SK-N-SH treated with all-trans-retinoic acid at 6 μM for 48 hours (cell line): ENCODE measurements around the gene MED15.

ENCODE experiments used
- ARNTL ChIP-seq: fragments of 450-650 bp; formaldehyde crosslinking; IDR thresholded peaks from 2 replicates; pipeline ENCODE4 v1.5.0; 2020; ENCODE audit warnings: low read depth, mild to moderate bottlenecking, moderate library complexity, borderline replicate concordance
- OSR1 ChIP-seq: fragments of 250-450 bp; sonication (Bioruptor Pico); IDR thresholded peaks from 2 replicates; pipeline ENCODE4 v1.8.0; 2022; ENCODE audit warnings: moderate library complexity, mild to moderate bottlenecking, inconsistent platforms
- PPARA ChIP-seq: fragments of 250-450 bp; sonication (Bioruptor Pico); IDR thresholded peaks from 2 replicates; pipeline ENCODE4 v1.5.0; 2020; ENCODE audit warnings: mild to moderate bottlenecking, borderline replicate concordance
- TCF4 ChIP-seq: fragments of 250-450 bp; sonication (Bioruptor Pico); IDR thresholded peaks from 2 replicates; pipeline ENCODE4 v1.8.0; 2021; ENCODE audit warnings: mild to moderate bottlenecking, moderate library complexity, borderline replicate concordance
- ZFP30 ChIP-seq: fragments of 450-650 bp; formaldehyde crosslinking; IDR thresholded peaks from 2 replicates; pipeline ENCODE4 v1.5.0; 2022; ENCODE audit warnings: mild to moderate bottlenecking, moderate library complexity
- TF ChIP-seq, protein P1 (sequence below): fragments of 250-450 bp; sonication (Bioruptor Pico); IDR thresholded peaks from 2 replicates; pipeline ENCODE4 v1.5.1; 2020; ENCODE audit warnings: low read depth, mild to moderate bottlenecking, moderate library complexity

DNA sequence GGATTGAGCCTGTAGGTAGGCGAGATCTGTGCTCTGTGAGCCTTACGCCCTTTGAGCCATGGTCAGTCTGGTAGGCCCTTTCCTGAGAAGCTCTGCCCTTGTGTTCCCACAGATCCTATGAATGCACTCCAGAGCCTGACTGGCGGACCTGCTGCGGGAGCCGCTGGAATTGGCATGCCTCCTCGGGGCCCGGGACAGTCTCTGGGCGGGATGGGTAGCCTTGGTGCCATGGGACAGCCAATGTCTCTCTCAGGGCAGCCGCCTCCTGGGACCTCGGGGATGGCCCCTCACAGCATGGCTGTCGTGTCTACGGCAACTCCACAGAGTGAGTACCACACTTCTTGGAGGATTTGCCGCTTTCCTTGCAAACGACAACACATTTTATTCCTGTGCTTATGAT, 47.4 kb downstream of the MED15 start:
- TF ChIP-seq, protein P1, sequence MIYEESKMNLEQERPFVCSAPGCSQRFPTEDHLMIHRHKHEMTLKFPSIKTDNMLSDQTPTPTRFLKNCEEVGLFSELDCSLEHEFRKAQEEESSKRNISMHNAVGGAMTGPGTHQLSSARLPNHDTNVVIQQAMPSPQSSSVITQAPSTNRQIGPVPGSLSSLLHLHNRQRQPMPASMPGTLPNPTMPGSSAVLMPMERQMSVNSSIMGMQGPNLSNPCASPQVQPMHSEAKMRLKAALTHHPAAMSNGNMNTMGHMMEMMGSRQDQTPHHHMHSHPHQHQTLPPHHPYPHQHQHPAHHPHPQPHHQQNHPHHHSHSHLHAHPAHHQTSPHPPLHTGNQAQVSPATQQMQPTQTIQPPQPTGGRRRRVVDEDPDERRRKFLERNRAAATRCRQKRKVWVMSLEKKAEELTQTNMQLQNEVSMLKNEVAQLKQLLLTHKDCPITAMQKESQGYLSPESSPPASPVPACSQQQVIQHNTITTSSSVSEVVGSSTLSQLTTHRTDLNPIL (CRISPR knock-in tag), result no peak
- no peak for TF ChIP-seq ZFP30 (CRISPR knock-in tag)
- TF ChIP-seq OSR1 (CRISPR knock-in tag), result no peak
- no peak for TF ChIP-seq ARNTL (CRISPR knock-in tag)
- no peak for TF ChIP-seq PPARA (CRISPR knock-in tag)
- TF ChIP-seq TCF4 (CRISPR knock-in tag), result no peak
